Lower leg skin (tissue), 4 donors: ENCODE results near the gene SLC9A2. TPM values are rescaled to one million over a fixed set of nuclear protein-coding genes. Genes with fewer than 3 reads are reported as not detected.

Source experiments
- DNase-seq, 2 donors: peaks; one replicate each; pipeline ENCODE4 v3.0.0-alpha.2; 2019; ENCODE audit warnings: low spot score in 2 of 2
- H3K4me3 ChIP-seq: fragments of 200-600 bp; sonication (generic); 2 replicates; pipeline ENCODE4 v1.5.1; 2017; ENCODE audit warnings: mild to moderate bottlenecking, low read depth; ENCODE audit not compliant: poor library complexity, severe bottlenecking
- CTCF ChIP-seq, 3 donors: fragments of 450-650 bp; IDR thresholded peaks; one replicate each; pipeline ENCODE4 v1.5.1; 2016; ENCODE audit warnings: antibody characterized with exemption in 3 of 3, mild to moderate bottlenecking in 3 of 3, moderate library complexity in 2 of 3
- POLR2A ChIP-seq, 2 donors: fragments of 450-650 bp; IDR thresholded peaks; one replicate each; pipeline ENCODE4 v1.6.1; 2016 to 2017; ENCODE audit warnings: antibody characterized with exemption in 2 of 2, mild to moderate bottlenecking in 1 of 2, moderate library complexity in 1 of 2
- WGBS, 2 donors: methylation state at CpG; one replicate each; pipeline ENCODE4 v1.1.5; 2018; 5-methylcytosine and 5-hydroxymethylcytosine counted together
- intact Hi-C: fragments of 100-400 bp; cut with DNase I; formaldehyde crosslinking; loops from one replicate; pipeline ENCODE4 v1.15.0; 2023; ENCODE audit warnings: low total_unique reads
- total RNA-seq, 4 donors: library from RNA; depleted of rRNA; stranded (reverse); fragments of >200 nt; gene quantifications; one replicate each; pipeline ENCODE4 v1.1.0, GENCODE V29; 2016

The SLC9A2 gene
- total RNA-seq, 4 donors from 2014 or later, result 0.55 to 6.8 (median 3.0) TPM

GRCh38 chr2:102593516-102593915, 25.8 kb upstream of the SLC9A2 start:
- H3K4me3 ChIP-seq, result no peak overlapping the region
- 45 to 49% methylated on average over 3 of the region's 3 CpGs for WGBS, 2 donors
- no peak for TF ChIP-seq POLR2A (IDR thresholded peaks at IDR 0.05)
- TF ChIP-seq CTCF (IDR thresholded peaks at IDR 0.05), result no peak
- DNase-seq, result no peak
- intact Hi-C loops, result no loop called here

- no peak for DNase-seq
- WGBS, 2 donors, result 78 to 79% methylated on average over 6 of the region's 6 CpGs
- H3K4me3 ChIP-seq, result no peak overlapping the region
- intact Hi-C loops, result no loop called here
- TF ChIP-seq POLR2A (IDR thresholded peaks at IDR 0.05), result no peak
- TF ChIP-seq CTCF (IDR thresholded peaks at IDR 0.05), result no peak
These were observed 24.8 kb upstream of the SLC9A2 start for GRCh38 chr2:102594445-102595016.

- DNase-seq, result no peak
- H3K4me3 ChIP-seq, result no peak overlapping the region
- intact Hi-C loops, result no loop called here
- 75 to 80% methylated on average over 9 of the region's 9 CpGs for WGBS, 2 donors
- TF ChIP-seq CTCF (IDR thresholded peaks at IDR 0.05), result no peak
- no peak for TF ChIP-seq POLR2A (IDR thresholded peaks at IDR 0.05)
These were observed 21.6 kb upstream of the SLC9A2 start for GRCh38 chr2:102597788-102598187.

GRCh38 chr2:102599486-102599885, 19.9 kb upstream of the SLC9A2 start:
- intact Hi-C loops, result no loop called here
- DNase-seq, result no peak
- H3K4me3 ChIP-seq, result no peak overlapping the region
- WGBS, 2 donors, result 65 to 66% methylated on average over 6 of the region's 6 CpGs
- TF ChIP-seq POLR2A (IDR thresholded peaks at IDR 0.05) (no peak), CTCF (IDR thresholded peaks at IDR 0.05) (no peak)

- 80 to 88% methylated on average over 2 of the region's 2 CpGs for WGBS, 2 donors
- TF ChIP-seq POLR2A (IDR thresholded peaks at IDR 0.05) (no peak), CTCF (IDR thresholded peaks at IDR 0.05) (no peak)
- intact Hi-C loops, result no loop called here
These were observed 17.6 kb upstream of the SLC9A2 start for GRCh38 chr2:102601730-102602129.

GRCh38 chr2:102603904-102604303, 15.4 kb upstream of the SLC9A2 start:
- intact Hi-C loops, result no loop called here
- WGBS, 2 donors, result 56 to 62% methylated on average over 4 of the region's 4 CpGs
- TF ChIP-seq POLR2A (IDR thresholded peaks at IDR 0.05), result no peak
- no peak for TF ChIP-seq CTCF (IDR thresholded peaks at IDR 0.05)
- no peak for DNase-seq
- H3K4me3 ChIP-seq, result no peak overlapping the region

More at GRCh38 chr2:102601730-102602129, 17.6 kb upstream of the SLC9A2 start:
- H3K4me3 ChIP-seq, result no peak overlapping the region
- no peak for DNase-seq
